NCI-H1930 (cell line): Measurements from ENCODE around the gene ACE.

Source experiments
- DNase-seq, 2 experiments: peaks; one replicate each; lab custom pipeline; 2025; lab: John Stamatoyannopoulos, UW

ACE gene

DNA sequence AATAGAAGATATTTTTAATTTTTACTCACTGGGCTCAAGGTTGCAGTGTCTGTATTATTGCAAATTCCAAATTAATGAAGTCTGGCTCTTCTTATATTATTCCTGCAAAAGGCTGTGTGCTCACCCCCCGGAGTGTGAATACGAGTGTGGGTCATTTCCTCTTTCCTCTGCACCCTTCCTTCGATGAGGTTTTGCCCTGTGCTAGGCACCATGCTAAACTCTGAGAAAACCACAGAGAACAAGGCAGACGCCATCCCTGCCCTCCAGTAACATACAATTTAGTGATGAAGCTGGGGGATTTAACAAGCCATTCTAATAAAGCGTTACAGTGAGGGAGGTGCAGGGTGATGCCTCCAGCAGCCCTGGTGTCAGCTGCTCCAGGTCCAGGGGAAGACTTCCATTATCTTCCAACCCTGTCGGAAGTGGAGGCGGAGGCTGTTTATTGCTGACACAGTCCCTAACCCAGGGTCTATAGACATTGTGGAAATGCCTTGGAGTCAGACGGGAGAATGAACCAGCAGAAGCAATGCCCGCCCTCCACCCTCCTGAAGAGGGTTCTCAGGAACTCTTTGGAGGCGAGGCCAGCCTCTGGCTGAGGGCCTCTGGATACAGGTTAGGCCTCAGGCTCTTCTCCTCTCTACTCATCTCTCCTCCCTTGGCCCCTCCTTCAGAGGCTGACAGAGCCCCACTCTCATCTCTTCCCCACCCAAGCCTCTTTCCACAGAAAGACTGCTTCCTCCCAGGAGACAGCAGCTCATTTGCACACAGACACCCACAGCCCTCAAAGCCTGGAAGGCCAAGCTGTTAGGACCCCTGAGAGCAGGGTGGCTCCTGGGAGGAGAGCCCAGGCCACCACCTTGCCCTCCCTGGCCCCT lies 2.0 kb upstream of the ACE start:
- no peak for DNase-seq

DNA sequence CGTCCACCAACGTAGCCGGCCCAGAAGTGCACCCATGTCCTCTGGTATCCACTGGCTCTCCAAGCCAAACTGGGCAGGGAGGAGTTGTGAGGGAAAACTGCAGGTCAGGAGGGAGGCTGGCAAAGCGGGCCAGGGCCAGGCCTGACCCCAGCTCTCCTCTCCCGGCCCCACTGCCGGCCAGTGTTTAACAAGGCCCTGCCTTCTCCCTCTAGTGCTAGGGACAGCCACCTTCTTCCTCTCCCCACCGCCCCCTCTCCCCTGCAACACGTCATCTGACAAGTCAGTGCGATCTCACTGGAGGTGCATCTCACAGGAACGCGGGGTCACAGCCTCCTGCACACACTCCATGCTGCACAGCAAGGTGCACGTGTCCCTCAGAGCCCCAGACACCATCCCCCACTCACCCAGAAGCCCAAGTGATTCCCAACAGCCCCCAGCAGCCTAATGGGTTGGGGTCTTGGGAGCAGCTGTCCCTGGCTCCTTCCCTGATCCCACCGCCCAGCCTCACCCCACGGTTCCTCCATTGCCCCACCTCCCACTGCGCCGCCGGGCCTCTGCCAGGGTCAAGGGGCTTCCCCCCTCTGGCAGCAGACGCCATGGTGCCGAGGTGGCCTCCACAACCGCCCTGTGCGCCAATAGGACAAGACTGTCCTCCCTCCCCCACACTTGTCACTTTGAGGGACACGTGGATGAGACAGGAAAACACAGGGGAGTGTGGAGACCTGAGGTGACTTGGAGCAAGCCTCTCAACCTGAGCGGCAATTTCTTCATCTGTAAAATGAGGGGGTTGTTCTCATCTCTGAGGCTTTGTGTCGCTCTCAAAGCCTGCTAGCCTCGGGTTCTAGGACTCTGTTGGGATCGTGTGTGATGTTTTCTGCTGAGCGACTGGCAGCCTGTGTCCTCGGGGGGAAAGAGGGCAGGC lies 1.1 kb upstream of the ACE start:
- DNase-seq = no peak

DNA sequence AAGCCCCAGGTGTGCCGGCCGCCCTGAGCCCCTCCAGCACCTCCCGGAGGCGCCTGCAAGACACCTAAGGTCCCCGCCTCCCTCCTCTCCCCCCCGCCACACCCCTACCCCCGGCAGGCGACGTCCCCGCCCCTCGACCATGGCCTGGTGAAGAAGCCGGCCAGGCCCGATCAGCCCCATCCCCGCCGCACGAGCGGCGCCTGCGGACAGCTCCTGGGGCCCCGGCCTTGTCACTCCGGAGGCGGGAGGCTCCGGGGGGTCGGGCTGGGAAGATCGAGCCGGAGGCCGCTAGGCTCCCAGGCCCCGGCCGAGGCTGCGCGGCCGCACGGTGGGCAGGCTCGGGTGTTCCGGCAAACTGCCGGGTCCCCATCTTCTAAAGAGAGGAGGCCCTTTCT lies 405 bp upstream of the ACE start:
- DNase-seq = peak; percentile 13 to 31

DNA sequence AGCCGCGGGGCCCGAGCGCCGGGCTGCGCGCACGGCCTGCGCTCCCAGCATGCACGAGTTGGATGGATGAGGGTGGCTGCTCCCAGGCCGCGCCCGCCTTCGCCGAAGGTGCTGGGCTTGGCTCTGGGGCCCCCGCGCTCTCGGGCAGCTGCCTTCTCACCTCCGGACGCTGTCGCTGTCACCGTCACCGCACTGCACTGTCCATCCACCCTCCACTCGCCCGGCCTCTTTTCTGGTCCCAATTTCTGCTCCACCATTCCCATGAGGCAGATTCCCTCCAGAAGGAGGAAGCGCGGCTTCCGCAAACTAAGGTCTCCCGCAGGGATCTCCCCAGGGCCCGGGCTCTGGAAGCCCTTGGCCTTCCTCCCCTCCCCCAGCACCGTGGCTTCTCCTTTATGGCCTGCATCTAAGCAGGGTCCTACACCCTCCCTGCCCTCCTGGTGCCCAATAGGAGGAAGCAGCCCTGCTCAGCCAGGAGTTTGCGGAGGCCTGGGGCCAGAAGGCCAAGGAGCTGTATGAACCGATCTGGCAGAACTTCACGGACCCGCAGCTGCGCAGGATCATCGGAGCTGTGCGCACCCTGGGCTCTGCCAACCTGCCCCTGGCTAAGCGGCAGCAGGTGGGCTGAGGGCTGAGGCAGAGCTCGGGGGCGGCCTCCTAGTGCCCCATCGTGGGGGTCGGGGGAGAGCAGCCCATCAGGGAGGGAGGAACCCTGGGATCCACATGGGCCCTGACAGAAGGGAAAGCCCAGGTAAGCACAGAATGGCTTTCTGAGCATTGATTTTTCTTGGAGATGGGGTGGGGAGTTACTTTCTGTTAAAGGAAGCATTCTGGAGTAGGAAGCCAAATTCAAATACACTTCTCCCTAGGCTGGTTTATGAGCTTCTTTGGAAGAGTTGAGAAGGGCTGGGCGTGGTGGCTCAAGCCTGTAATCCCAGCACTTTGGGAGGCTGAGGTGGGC lies 899 bp downstream of the ACE start:
- DNase-seq = no peak

DNA sequence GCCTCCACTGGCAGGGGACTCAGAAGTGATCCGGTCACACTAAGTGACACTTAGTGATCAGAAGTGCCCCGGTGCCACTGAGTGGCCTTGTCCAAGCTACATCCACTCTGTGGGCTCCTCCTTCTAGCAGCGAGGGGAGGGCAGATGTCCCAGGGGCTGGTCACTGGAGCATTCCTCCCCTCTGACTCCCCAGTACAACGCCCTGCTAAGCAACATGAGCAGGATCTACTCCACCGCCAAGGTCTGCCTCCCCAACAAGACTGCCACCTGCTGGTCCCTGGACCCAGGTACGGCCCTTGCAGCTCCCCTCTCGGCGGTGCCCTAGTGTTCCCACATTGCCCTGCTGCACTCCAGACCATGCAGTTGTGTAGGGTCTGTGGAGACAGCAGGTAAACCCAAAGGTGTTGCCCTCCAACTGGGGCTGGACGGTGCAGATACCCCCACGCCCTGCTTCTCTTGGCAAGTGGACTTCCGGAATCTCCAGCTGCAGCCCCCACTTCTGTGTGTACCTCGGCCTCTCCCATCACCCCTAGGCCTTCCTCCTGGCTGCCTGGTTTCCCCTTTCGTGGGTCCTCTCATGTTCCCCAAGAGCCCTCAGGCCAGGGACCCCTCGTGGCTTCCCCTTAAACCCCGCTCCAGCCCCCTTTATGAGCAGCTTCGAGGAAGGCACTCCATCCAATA lies 2.1 kb downstream of the ACE start:
- peak; percentile 73 to 80 for DNase-seq

DNA sequence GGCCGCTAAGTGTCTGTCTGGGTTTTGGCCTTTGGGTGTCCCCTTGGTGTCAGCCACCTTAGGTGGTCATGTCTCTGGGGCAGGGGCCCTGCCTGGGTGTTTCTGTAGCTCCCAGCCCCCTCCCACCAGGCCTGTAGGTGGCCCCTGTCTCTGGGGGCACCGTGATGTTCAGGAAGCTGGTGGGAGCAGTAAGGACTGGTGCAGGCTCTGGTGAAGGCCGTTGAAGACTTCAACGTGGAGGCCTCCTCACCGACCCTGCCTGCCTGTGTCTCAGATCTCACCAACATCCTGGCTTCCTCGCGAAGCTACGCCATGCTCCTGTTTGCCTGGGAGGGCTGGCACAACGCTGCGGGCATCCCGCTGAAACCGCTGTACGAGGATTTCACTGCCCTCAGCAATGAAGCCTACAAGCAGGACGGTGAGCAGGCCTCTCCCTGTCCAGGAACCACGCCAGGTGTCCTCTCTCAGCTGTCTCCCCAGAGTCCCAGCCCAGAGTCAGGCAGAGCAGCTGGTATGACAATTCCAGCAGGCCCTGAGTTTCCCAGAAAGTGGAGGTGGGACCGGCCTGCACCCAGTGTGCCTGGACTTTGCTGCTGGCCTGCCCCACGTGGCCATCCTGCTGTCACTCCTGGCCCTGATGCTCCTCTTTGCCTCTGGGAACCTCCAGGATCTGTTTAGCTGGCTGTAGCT lies 2.8 kb downstream of the ACE start:
- no peak for DNase-seq

DNA sequence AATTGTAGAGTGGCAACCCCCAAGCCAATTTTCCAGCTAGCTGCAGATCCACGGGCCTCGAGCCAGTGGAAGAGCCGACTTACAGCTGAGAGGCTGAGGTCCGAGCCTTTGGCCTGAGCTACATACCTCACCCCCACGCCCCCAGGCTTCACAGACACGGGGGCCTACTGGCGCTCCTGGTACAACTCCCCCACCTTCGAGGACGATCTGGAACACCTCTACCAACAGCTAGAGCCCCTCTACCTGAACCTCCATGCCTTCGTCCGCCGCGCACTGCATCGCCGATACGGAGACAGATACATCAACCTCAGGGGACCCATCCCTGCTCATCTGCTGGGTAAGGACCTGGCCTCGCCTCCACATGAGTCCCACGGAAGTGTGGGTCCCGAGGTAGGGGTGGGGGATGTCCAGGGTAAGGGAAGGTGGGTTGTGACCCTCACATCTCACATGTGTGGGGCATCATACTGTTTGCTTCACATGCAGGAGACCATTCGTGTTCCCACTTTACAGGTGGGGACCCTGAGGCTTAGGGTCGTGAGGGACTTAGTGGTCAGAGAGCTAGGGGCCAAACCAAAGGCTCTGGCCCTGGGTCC lies 3.4 kb downstream of the ACE start:
- DNase-seq = no peak

DNA sequence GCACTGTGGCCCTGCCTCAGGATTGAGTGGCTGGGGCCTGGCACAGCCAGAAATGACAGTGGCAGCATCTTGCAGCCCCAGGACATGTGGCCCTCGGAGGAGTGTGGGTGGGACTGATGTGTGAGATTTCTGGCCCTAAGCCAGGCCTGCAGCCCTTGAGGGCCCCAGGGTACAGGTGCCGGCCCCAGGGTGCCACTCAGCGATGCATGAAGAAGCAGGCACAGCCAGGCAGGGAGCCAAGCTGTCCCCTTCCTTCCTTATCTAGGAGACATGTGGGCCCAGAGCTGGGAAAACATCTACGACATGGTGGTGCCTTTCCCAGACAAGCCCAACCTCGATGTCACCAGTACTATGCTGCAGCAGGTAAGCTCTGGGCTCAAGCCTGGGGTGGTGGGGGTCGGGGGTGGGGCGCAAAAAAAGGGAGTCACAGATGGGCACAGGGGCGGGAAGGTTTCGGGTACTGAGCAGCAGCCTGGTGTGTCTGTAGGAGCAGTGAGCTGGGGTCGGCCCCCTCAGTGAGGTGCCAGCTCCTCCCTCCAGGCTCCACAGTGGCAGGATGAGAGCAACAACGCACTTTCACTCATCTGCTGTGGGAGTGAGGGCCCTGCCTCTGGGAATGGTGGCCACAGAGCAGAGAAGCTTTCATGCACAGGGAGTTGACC lies 4.1 kb downstream of the ACE start:
- no peak for DNase-seq

DNA sequence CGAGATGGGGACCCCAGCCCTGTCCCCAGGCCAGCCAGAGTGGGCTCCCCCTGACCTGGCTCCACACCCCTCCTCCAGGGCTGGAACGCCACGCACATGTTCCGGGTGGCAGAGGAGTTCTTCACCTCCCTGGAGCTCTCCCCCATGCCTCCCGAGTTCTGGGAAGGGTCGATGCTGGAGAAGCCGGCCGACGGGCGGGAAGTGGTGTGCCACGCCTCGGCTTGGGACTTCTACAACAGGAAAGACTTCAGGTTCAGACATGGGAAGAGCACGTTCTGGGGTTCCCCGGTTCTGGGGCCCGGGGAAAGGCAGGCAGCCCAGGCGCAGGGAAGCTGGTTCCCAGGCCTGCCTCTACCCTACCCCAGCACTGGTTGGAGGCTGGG lies 4.6 kb downstream of the ACE start:
- no peak for DNase-seq

DNA sequence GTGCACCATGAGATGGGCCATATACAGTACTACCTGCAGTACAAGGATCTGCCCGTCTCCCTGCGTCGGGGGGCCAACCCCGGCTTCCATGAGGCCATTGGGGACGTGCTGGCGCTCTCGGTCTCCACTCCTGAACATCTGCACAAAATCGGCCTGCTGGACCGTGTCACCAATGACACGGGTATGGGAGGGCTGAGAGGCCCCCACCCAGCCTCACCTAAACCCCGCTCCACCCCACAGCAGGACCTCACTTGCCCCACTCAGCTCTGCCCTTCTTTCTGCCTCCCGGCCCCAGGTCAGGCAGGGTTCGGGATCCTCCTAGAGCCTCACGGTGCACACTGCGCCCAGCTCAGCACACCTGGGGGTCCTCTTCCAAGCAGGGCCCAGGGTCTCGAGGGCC lies 5.6 kb downstream of the ACE start:
- no peak for DNase-seq

DNA sequence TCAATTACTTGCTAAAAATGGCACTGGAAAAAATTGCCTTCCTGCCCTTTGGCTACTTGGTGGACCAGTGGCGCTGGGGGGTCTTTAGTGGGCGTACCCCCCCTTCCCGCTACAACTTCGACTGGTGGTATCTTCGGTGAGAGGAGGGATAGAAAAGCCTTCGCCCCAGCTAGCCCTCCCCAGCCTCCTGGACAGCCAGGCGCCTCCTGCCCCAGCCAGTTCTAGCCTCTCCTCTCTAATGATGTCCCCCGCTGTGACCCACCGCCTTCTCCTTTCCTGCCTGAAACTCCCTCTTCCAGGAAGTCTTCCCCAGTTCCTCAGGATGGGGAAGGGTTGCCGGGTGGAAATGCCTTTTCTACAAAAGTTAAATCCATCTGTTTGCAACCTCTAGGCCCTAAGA lies 6.2 kb downstream of the ACE start:
- DNase-seq = no peak

DNA sequence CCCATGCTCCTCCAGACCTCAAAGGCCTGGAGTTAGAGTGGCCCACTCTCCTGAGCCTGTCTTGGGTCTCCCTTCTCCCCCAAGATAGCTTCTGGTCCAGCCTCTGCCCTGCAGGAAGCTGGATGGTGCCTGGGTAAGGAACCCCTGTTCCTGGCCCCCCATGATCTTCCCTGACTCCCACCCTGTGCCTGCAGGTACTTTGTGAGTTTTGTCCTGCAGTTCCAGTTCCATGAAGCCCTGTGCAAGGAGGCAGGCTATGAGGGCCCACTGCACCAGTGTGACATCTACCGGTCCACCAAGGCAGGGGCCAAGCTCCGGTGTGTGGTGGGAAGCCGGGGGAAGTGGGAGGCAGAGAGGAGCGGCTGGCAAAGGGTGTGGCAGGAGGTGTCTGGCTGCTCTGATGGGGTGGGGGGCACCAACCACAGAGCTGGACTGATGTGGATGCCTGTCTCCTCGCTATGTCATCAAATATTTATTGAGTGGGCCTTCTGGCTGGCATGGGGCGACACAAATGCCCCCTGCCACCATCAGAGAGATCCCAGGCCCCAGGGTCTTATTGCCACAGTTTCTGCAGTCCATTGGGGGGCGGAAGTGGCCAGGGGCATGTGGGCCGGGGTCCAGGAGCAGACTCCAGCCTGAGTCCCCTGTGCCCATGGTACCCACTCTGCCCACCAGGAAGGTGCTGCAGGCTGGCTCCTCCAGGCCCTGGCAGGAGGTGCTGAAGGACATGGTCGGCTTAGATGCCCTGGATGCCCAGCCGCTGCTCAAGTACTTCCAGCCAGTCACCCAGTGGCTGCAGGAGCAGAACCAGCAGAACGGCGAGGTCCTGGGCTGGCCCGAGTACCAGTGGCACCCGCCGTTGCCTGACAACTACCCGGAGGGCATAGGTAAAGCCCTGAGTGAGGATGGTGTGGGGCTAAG lies 7.1 kb downstream of the ACE start:
- DNase-seq = no peak

DNA sequence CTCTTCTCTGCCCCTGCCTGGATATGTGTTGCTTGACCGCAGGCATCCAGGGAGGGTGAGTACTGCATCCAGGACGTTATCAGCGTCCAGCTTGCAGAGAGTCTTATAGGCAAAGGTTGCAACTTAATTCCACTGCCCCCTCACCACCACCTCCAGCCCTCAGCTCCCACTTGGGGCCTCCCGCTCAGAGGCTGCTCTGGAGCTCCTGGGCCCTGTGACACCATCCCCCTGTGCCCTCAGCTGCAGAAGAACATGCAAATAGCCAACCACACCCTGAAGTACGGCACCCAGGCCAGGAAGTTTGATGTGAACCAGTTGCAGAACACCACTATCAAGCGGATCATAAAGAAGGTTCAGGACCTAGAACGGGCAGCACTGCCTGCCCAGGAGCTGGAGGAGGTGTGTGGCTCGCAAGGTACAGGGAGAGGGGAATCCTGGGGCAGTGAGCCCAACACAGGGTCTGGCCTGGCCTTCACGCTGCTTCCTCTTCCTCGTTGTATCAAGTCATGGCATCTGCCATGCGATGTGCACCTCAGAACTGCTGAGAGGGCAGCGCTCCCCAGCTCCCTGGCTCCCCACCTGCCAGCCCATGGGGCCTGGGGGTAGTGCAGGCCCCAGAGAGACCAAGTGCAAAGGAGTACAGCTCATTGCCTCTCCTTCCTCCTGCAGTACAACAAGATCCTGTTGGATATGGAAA lies 9.6 kb downstream of the ACE start:
- DNase-seq = no peak

DNA sequence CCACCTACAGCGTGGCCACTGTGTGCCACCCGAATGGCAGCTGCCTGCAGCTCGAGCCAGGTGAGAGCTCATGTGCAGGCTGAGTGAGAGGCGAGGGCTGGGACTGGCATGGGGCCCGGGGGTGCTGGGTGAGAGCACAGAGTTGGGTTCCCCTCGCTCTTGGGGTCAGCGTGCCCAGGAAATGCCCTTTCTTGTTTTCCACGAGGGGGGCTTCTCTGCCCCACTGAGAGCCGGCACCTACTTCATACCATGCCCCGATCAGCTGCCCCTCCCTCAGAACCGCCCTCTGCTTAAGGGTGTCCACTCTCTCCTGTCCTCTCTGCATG lies 10.1 kb downstream of the ACE start:
- DNase-seq = no peak

DNA sequence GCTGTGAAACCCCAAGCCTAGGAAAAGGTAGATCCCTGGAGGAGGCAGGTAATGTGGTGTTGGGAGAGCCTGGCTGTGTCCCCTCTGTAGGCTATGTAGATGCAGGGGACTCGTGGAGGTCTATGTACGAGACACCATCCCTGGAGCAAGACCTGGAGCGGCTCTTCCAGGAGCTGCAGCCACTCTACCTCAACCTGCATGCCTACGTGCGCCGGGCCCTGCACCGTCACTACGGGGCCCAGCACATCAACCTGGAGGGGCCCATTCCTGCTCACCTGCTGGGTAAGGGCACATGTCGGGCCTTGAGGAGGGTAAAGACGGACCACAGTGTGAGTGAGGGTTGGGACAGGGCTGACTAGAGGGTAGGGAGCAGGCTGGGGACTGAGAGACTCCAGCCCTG lies 12.0 kb downstream of the ACE start:
- no peak for DNase-seq

DNA sequence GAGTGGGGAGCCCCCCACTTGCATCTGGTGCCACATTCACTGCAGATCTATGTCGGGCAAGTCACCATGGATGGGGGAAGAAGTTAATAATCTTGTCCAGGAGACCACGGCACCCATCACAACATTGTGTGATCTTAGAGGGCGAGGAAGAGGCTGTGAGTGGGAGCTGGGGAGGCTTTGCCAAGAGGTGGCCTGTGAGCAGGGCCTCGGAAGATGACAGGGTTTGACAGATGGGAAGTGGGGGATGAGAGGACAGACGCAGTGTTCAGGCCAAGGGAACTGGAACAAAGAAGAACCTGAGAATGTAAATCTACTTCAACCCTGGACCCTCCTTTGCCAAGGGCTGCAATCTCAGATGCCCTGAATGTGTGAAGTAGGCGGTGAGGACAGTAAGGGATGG lies 12.4 kb downstream of the ACE start:
- DNase-seq = no peak

DNA sequence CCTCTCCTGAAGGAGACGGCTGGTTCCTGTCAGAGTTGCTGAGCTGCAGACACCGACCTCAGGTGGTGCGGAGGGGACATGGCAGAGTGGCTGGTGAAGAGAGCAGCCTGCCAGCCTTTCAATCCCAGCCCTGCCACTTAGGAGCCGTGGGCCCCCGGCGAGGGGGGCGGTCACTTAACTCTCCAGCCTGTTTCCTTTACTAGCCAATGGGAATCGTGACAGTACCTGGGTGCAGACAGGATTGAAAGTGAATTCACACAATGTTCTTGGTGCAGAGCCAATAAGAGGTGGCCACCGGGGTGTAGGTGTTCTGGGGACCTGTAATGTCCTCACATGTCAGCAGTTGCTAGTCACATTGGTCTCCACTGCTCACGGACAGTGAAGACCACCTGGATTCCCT lies 13.5 kb downstream of the ACE start:
- no peak for DNase-seq

DNA sequence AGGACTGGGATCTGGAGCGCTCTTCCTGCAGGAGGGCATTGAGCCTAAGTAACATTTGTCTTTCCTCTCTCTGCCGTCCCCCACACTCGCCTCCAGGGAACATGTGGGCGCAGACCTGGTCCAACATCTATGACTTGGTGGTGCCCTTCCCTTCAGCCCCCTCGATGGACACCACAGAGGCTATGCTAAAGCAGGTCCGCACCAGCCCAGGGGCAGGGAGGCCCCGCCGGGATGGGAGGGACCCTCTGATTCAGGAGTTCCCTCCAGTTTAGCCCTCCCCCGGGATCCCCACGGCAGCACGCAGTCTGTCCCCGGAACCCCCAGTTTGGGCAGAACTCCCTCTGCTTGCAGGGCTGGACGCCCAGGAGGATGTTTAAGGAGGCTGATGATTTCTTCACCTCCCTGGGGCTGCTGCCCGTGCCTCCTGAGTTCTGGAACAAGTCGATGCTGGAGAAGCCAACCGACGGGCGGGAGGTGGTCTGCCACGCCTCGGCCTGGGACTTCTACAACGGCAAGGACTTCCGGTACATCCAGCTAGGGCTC lies 14.1 kb downstream of the ACE start:
- no peak for DNase-seq
